GM12865 (cell line): ENCODE measurements around the gene RPEL1.

ENCODE experiments used
- DNase-seq: peaks from one replicate; pipeline ENCODE4 v3.0.0; 2010; ENCODE audit warnings: low read depth
- H3K4me3 ChIP-seq: 2 replicates; pipeline ENCODE4 v1.5.1; 2011; ENCODE audit warnings: mild to moderate bottlenecking, low read depth, low read length, control low read depth
- CTCF ChIP-seq: IDR thresholded peaks from 2 replicates; pipeline ENCODE4 v1.5.1; 2011; ENCODE audit warnings: low read length, control low read depth, low read depth, inconsistent platforms; ENCODE audit not compliant: insufficient read depth; ENCODE audit errors: missing control alignments

Gene RPEL1

GRCh38 chr10:103280506-103280905 is 34.8 kb downstream of the RPEL1 start:
- H3K4me3 ChIP-seq: no peak overlapping the region
- DNase-seq: no peak
- no peak for TF ChIP-seq CTCF

GRCh38 chr10:103281753-103282152 is 36.1 kb downstream of the RPEL1 start:
- no peak for TF ChIP-seq CTCF
- H3K4me3 ChIP-seq: no peak overlapping the region
- DNase-seq: no peak

GRCh38 chr10:103282961-103283360 is 37.3 kb downstream of the RPEL1 start:
- no peak overlapping the region for H3K4me3 ChIP-seq
- DNase-seq: no peak
- no peak for TF ChIP-seq CTCF

- TF ChIP-seq CTCF: no peak
- no peak overlapping the region for H3K4me3 ChIP-seq
- no peak for DNase-seq
These were observed 38.5 kb downstream of the RPEL1 start for GRCh38 chr10:103284170-103284569.

- H3K4me3 ChIP-seq: no peak overlapping the region
- DNase-seq: no peak
- no peak for TF ChIP-seq CTCF
These were observed 42.3 kb downstream of the RPEL1 start for GRCh38 chr10:103287992-103288391.

- H3K4me3 ChIP-seq: no peak overlapping the region
These were observed 45.9 kb downstream of the RPEL1 start for GRCh38 chr10:103291588-103291987.

More at GRCh38 chr10:103291588-103291987, 45.9 kb downstream of the RPEL1 start:
- DNase-seq: no peak
- no peak for TF ChIP-seq CTCF
